HG02973 (cell line): ENCODE results near the gene GFAP.

ENCODE experiments used
- ATAC-seq: cut with Tn5 transposase; IDR thresholded peaks from one replicate; pipeline ENCODE4 v1.9.1; 2021; ENCODE audit warnings: moderate library complexity; ENCODE audit not compliant: unreplicated experiment

The GFAP gene

DNA sequence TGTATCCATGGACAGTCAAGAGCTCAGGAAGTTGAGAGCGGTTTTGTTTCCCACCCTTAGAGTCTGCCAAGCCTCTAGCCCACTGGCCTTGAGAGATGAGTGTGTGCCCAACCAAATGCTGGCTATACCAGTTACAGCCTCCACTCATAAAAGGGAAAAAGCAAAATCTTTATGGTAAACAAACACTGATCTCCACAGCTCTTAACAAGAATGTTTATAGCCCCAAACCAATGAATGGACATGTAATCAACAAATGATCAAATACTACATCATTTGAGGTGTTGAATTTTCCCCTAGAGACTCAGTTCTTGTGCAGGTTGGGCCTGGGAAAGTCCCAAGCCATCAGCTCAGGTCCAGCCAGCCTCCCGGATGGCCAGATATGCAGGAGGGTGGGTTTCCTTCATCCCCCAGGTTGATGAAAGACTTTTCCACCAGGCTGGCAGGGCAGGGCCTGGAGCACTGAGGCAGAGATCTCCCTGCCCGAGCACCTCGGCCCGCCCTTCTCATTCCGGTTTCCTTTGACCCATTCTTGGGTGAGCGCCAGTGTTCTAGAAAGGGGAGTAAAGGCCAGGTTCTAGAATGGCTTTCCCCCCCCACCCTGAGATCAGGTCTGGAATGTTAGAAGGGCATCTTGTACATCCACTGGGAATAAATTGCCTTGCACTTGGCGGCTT is 12.2 kb downstream of the GFAP start:
- ATAC-seq: no peak

DNA sequence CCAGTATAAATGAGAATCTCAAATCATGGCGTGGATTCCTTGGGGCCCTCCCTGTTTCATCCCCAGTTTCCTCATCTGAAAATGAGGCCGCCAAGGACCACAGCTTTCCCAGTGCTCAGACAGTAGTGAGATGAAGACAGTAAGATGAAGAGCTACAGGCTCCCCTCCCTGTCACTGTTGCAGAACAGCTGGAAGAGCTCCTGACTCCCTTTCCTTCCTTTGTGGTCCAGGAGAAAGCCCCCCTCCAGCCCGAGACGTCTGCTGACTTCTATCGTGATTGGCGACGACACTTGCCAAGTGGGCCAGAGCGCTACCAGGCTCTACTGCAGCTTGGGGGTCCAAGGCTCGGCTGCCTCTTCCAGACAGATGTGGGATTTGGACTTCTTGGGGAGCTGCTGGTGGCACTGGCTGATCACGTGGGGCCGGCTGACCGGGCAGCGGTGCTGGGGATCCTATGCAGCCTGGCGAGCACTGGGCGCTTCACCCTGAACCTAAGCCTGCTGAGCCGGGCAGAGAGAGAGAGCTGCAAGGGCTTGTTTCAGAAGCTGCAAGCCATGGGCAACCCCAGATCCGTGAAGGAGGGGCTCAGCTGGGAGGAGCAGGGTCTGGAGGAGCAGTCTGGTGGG is 13.1 kb downstream of the GFAP start:
- ATAC-seq: no peak

- ATAC-seq: no peak
Measured at GRCh38 chr17:44901411-44901921, 13.8 kb downstream of the GFAP start.

DNA sequence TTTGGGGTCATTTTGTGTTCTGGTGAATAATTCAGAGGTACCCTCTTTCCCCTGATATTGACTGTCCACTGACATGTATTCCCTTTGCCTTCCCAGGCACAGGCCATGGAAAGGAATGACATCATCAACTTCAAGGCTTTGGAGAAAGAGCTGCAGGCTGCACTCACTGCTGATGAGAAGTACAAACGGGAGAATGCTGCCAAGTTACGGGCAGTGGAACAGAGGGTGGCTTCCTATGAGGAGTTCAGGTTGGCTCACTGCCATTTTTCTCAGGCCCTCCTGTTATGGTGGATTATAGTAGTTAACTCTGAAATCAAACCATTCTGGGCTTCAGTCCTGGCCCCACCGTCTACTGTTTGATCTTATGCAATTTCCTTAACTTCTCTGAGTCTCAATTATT is 14.4 kb downstream of the GFAP start:
- ATAC-seq: no peak

- ATAC-seq: peak; percentile 64
Measured at GRCh38 chr17:44899074-44899782, 16.1 kb downstream of the GFAP start, which contains the start of gene EFTUD2. EFTUD2 (minus strand) TSS chr17:44899445; CDS start chr17:44894521, 4,924 bp downstream.

- ATAC-seq: no peak
Measured at GRCh38 chr17:44898768-44899073, 16.6 kb downstream of the GFAP start.

GRCh38 chr17:44894642-44895041 is 20.7 kb downstream of the GFAP start:
- ATAC-seq: no peak

- no peak for ATAC-seq
Measured at GRCh38 chr17:44892250-44892649, 23.1 kb downstream of the GFAP start.

GRCh38 chr17:44889003-44889402 is 26.3 kb downstream of the GFAP start:
- no peak for ATAC-seq

GRCh38 chr17:44887971-44888954 is 27.0 kb downstream of the GFAP start:
- no peak for ATAC-seq

- no peak for ATAC-seq
Measured at GRCh38 chr17:44887016-44887415, 28.3 kb downstream of the GFAP start.

DNA sequence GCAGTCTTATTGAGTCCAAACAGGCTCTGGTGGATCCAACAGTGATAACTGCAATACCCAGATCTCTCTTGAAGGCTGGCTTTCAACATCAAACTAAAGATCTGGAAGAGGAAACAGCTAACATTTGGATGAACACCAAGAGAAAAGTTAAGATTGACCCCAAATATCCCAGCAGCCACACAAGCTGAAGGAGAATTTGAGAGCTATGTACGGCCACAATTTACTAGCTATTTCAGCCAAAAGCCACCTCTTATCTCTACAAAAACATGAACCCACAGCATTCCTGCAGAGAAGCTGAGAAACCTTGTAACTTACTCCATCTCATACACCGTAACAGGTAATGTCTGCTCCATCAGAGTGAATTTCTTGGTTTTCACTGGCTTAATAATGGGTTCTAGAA is 30.4 kb downstream of the GFAP start:
- ATAC-seq: no peak

DNA sequence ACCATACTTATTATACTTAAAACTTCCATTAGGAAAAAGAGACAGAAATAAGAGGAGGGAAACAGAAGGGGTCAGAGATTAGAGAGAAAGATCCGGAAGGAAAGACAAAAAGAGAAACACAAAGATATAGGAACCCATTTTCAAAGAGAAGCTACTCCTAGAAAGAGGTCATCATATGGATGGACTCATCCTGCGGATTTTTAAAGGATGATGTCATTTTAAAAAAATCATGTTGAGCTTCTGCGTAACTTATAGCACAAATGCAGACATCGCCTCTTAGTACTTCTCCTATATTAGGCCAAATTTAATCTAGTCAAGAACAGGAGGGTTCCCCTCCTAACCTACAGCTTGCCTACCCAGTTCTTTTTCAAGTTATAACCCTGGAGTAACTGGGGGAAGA is 34.2 kb downstream of the GFAP start:
- no peak for ATAC-seq

- ATAC-seq: no peak
Measured at GRCh38 chr17:44880062-44880461, 35.2 kb downstream of the GFAP start.

DNA sequence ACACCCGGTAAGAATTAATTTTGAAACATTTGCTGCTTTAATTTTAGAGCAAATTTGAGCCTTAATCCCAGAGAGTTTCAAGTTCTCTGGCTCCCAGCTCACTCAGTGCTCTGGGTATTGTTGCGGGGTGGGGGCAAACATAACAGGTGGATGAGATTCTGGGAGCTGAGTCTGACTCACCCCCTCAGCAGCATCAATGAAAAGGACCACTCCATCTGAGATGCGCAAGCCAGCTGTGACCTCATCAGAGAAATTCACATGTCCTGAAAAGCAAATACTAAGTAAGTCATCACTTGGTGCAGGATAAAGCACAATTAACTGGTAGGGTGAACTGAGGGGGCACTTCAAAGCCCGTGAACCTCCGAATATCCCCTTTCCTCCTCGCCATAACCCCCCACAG is 35.9 kb downstream of the GFAP start:
- ATAC-seq: no peak

DNA sequence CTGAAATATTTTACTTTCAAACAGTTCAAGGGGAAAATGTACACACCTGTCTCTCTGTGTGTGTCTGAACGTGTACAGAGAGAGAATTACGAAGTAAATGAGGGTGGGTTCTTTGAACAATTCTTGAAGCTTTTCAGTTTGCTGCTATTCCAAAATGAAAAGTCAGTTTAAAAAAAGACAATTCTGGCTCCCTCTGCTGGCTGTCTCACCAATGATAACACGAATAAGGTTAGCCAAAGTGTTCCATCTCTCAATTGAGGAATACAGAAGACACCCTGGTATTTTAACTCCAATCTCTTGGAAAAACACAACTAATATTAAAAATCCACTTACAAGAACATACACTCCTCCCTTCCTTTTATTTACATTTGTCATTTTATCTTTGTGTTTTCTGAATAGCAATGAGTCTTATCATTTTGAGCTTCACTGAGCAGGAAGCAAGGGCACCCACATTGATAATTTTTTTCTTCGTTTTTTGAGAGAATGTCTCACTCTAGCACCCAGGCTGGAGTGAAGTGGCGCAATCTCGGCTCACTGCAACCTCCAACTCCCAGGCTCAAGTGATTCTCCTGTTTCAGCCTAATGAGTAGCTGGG is 36.6 kb downstream of the GFAP start:
- ATAC-seq: no peak

DNA sequence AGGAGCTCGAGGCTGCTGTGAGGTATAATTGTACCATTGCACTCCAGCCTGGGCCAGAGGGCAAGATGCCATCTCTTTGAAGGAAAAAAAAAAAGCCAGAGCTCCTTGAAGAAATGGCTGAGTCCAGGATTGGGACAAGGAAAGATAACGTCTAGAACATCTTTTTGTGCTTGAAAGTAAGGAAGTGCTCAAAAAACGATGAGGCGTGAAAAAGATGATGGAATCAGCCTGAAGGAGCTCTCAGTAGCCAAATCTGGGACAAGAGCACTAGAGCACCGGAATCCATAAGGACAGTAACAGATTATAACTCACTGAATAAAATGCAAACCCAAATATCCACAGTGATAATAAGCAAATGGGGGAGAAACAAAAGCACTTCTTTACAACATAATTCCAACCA is 38.2 kb downstream of the GFAP start:
- no peak for ATAC-seq

DNA sequence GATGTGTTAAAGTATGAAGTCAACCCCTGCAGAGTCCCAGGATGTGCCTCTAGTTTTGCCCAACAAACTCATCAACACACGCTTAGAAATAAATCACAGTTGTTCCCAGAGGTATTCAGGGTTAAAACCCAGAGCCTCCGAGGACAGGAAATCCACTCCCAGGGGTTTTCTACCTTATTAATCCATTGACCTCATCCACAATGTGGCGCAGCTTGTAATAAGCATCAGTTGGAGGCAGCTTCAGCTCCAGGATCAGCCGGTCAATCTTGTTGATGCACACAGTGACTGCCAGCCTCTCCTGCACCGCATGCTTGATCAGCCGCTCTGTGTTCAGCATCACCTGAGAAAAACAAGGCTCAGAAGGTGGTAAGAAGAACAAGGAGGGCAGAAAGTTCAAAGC is 39.5 kb downstream of the GFAP start:
- ATAC-seq: no peak

DNA sequence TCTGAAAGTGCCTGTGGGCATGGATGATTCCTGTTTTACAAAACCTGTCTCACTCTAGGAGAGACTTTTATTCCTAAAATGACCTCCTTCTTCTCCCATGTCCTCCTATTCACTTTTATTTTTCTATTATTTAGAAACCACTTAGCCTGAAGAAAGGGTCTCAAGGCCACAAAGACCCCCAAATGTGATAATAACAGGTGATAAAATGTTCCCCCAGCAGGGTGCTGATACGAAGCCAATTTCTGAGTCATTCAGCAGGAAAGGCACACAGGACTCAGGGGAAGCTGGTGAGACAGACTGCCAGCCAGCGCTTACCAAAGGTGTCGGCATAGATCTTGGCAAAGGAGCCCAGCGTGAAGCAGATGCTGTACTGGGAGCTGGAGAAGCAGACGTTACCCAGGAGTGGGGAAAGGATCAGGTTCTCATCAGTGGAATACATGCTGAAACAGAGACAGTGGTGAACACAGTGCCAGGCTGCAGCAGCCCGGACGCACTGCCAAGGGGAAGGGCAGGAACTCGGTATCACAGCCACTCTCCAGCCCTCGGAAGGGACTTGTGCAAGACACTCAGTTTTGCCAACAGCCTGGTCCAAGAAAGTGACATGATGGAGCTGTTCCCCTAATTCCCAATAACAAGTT is 43.0 kb downstream of the GFAP start:
- ATAC-seq: no peak

DNA sequence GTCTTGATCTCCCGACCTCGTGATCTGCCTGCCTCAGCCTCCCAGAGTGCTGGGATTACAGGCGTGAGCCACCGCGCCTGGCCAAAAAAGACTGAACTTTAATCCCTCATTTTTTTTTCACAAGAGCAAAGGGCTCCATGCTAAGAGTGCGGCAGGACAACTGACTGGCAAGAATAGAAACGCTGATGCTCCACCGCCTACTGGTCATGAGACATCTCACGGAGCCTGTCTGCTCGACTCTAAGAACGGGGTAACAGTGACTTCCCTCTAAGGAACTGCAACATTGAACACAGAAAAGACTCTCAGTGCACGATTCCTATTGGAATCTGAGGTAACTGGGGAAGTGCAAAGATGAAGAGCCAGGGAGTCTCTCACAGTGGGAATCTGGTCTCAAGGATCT is 43.7 kb downstream of the GFAP start:
- ATAC-seq: no peak
